ENCODE results near the gene PIGK.
"Not testable (repeated sequence)": the region's sequence is repeated elsewhere in the genome, so short reads cannot be mapped to it uniquely, and the experiment has no call there.

PIGK gene

GRCh38 chr1:77219166-77219887, at the start of gene PIGK:
TSS of gene PIGK (minus strand) at chr1:77219430. CDS start at chr1:77219402, 28 bp downstream.
- peak; percentile 95 for DNase-seq (ENCODE audit: low read depth, low spot score)

- no peak for DNase-seq (ENCODE audit: low read depth, low spot score)
Observed at GRCh38 chr1:77267035-77267434, 47.8 kb upstream of the PIGK start.

GRCh38 chr1:77265180-77265579, 46.0 kb upstream of the PIGK start:
- DNase-seq (ENCODE audit: low read depth, low spot score): no peak

GRCh38 chr1:77263708-77264107, 44.5 kb upstream of the PIGK start:
- no peak for DNase-seq (ENCODE audit: low read depth, low spot score)

- DNase-seq (ENCODE audit: low read depth, low spot score): no peak
Observed at GRCh38 chr1:77253211-77253610, 34.0 kb upstream of the PIGK start.

- no peak for DNase-seq (ENCODE audit: low read depth, low spot score)
Observed at GRCh38 chr1:77250126-77250525, 30.9 kb upstream of the PIGK start.

GRCh38 chr1:77245830-77246229, 26.6 kb upstream of the PIGK start:
- DNase-seq (ENCODE audit: low read depth, low spot score): no peak

- DNase-seq (ENCODE audit: low read depth, low spot score): no peak
Observed at GRCh38 chr1:77239311-77239710, 20.1 kb upstream of the PIGK start.

GRCh38 chr1:77238462-77238861, 19.2 kb upstream of the PIGK start:
- no peak for DNase-seq (ENCODE audit: low read depth, low spot score)

GRCh38 chr1:77234943-77235342, 15.7 kb upstream of the PIGK start:
- no peak for DNase-seq (ENCODE audit: low read depth, low spot score)

- no peak for DNase-seq (ENCODE audit: low read depth, low spot score)
Observed at GRCh38 chr1:77234096-77234495, 14.9 kb upstream of the PIGK start.

- DNase-seq (ENCODE audit: low read depth, low spot score): no peak
Observed at GRCh38 chr1:77232829-77233228, 13.6 kb upstream of the PIGK start.

GRCh38 chr1:77230051-77230450, 10.8 kb upstream of the PIGK start:
- peak; percentile 23 for DNase-seq (ENCODE audit: low read depth, low spot score)

GRCh38 chr1:77228836-77229235, 9.6 kb upstream of the PIGK start:
- DNase-seq (ENCODE audit: low read depth, low spot score): peak; percentile 10

- no peak for DNase-seq (ENCODE audit: low read depth, low spot score)
Observed at GRCh38 chr1:77227381-77227780, 8.2 kb upstream of the PIGK start.

GRCh38 chr1:77222496-77222895, 3.3 kb upstream of the PIGK start:
- DNase-seq (ENCODE audit: low read depth, low spot score): no peak

- DNase-seq (ENCODE audit: low read depth, low spot score): peak; percentile 7
Observed at GRCh38 chr1:77220687-77221463, 1.6 kb upstream of the PIGK start.

- no peak for DNase-seq (ENCODE audit: low read depth, low spot score)
Observed at GRCh38 chr1:77218477-77219165, 609 bp downstream of the PIGK start.

GRCh38 chr1:77204043-77204442, 15.2 kb downstream of the PIGK start:
- not testable (repeated sequence) for DNase-seq (ENCODE audit: low read depth, low spot score)

GRCh38 chr1:77202751-77203150, 16.5 kb downstream of the PIGK start:
- no peak for DNase-seq (ENCODE audit: low read depth, low spot score)

GRCh38 chr1:77200806-77201205, 18.4 kb downstream of the PIGK start:
- peak; percentile 34 for DNase-seq (ENCODE audit: low read depth, low spot score)

- no peak for DNase-seq (ENCODE audit: low read depth, low spot score)
Observed at GRCh38 chr1:77200293-77200692, 18.9 kb downstream of the PIGK start.
